ENCODE measurements around the gene NT5DC2.

NT5DC2 gene

GRCh38 chr3:52516509-52517195, 17.0 kb downstream of the NT5DC2 start:
- no peak for DNase-seq (ENCODE audit: low read depth)
- no peak overlapping the region for H3K4me3 ChIP-seq (ENCODE audit: low read depth, low read length)

GRCh38 chr3:52515192-52515591, 18.5 kb downstream of the NT5DC2 start:
- no peak overlapping the region for H3K4me3 ChIP-seq (ENCODE audit: low read depth, low read length)
- no peak for DNase-seq (ENCODE audit: low read depth)

GRCh38 chr3:52514576-52514975, 19.1 kb downstream of the NT5DC2 start:
- no peak overlapping the region for H3K4me3 ChIP-seq (ENCODE audit: low read depth, low read length)
- no peak for DNase-seq (ENCODE audit: low read depth)

GRCh38 chr3:52513281-52513680, 20.4 kb downstream of the NT5DC2 start:
- no peak overlapping the region for H3K4me3 ChIP-seq (ENCODE audit: low read depth, low read length)
- DNase-seq (ENCODE audit: low read depth), result no peak

GRCh38 chr3:52512727-52513126, 20.9 kb downstream of the NT5DC2 start:
- no peak for DNase-seq (ENCODE audit: low read depth)
- H3K4me3 ChIP-seq (ENCODE audit: low read depth, low read length), result no peak overlapping the region

- H3K4me3 ChIP-seq (ENCODE audit: low read depth, low read length), result no peak overlapping the region
- DNase-seq (ENCODE audit: low read depth), result no peak
Measured at GRCh38 chr3:52512105-52512504, 21.6 kb downstream of the NT5DC2 start.

- no peak for DNase-seq (ENCODE audit: low read depth)
- no peak overlapping the region for H3K4me3 ChIP-seq (ENCODE audit: low read depth, low read length)
Measured at GRCh38 chr3:52511509-52511908, 22.1 kb downstream of the NT5DC2 start.

- no peak for DNase-seq (ENCODE audit: low read depth)
Measured at GRCh38 chr3:52509753-52510328, 23.8 kb downstream of the NT5DC2 start.

GRCh38 chr3:52507359-52507758, 26.3 kb downstream of the NT5DC2 start:
- DNase-seq (ENCODE audit: low read depth), result peak; percentile 35
- H3K4me3 ChIP-seq (ENCODE audit: low read depth, low read length), result no peak overlapping the region

More at GRCh38 chr3:52509753-52510328, 23.8 kb downstream of the NT5DC2 start:
- H3K4me3 ChIP-seq (ENCODE audit: low read depth, low read length), result no peak overlapping the region

GRCh38 chr3:52506266-52506966, 27.2 kb downstream of the NT5DC2 start:
- no peak for DNase-seq (ENCODE audit: low read depth)
- H3K4me3 ChIP-seq (ENCODE audit: low read depth, low read length), result no peak overlapping the region

- H3K4me3 ChIP-seq (ENCODE audit: low read depth, low read length), result no peak overlapping the region
- DNase-seq (ENCODE audit: low read depth), result no peak
Measured at GRCh38 chr3:52504977-52505376, 28.7 kb downstream of the NT5DC2 start.

GRCh38 chr3:52503788-52504424, 29.8 kb downstream of the NT5DC2 start:
- no peak for DNase-seq (ENCODE audit: low read depth)
- no peak overlapping the region for H3K4me3 ChIP-seq (ENCODE audit: low read depth, low read length)

GRCh38 chr3:52502808-52503350, 30.8 kb downstream of the NT5DC2 start:
- no peak for DNase-seq (ENCODE audit: low read depth)

GRCh38 chr3:52502001-52502400, 31.7 kb downstream of the NT5DC2 start:
- DNase-seq (ENCODE audit: low read depth), result no peak
- no peak overlapping the region for H3K4me3 ChIP-seq (ENCODE audit: low read depth, low read length)

More at GRCh38 chr3:52502808-52503350, 30.8 kb downstream of the NT5DC2 start:
- no peak overlapping the region for H3K4me3 ChIP-seq (ENCODE audit: low read depth, low read length)

- no peak overlapping the region for H3K4me3 ChIP-seq (ENCODE audit: low read depth, low read length)
- DNase-seq (ENCODE audit: low read depth), result no peak
Measured at GRCh38 chr3:52501046-52501445, 32.6 kb downstream of the NT5DC2 start.

GRCh38 chr3:52498137-52499054, 35.3 kb downstream of the NT5DC2 start:
- peak; percentile 61 for DNase-seq (ENCODE audit: low read depth)
- no peak overlapping the region for H3K4me3 ChIP-seq (ENCODE audit: low read depth, low read length)

GRCh38 chr3:52495777-52496602, 37.7 kb downstream of the NT5DC2 start:
- H3K4me3 ChIP-seq (ENCODE audit: low read depth, low read length), result no peak overlapping the region
- no peak for DNase-seq (ENCODE audit: low read depth)

GRCh38 chr3:52494886-52495495, 38.7 kb downstream of the NT5DC2 start, which contains the start of gene STAB1:
Gene STAB1 (plus strand): TSS chr3:52495338. CDS start chr3:52495414, 76 bp downstream.
- no peak within 1 kb of the TSS for H3K4me3 ChIP-seq (ENCODE audit: low read depth, low read length)
- no peak for DNase-seq (ENCODE audit: low read depth)
